Body of pancreas (tissue), 4 donors: ENCODE results near the gene PRDM10. TPM values are rescaled to one million over a fixed set of nuclear protein-coding genes. Genes with fewer than 3 reads are reported as not detected.

ENCODE experiments used
- ATAC-seq: fragments of 150-250 bp; one replicate; pipeline ENCODE4 v1.9.1; 2016
- DNase-seq, 4 donors: peaks; one replicate each; pipeline ENCODE4 v3.0.0-alpha.2; 2019
- H3K27ac ChIP-seq, 4 donors: fragments of 200-600 bp; sonication (generic); 1 replicate in 3 of 4; 2 replicates in 1 of 4; pipeline versions ENCODE4 v1.5.1 to v1.6.1; 2016 to 2019; ENCODE audit warnings: mild to moderate bottlenecking in 1 of 4, mixed read lengths in 1 of 4, moderate library complexity in 1 of 4
- H3K27me3 ChIP-seq, 2 donors: fragments of 200-600 bp; sonication (generic); one replicate each; pipeline ENCODE4 v1.6.0; 2016; ENCODE audit warnings: mild to moderate bottlenecking in 1 of 2
- H3K36me3 ChIP-seq, 2 donors: fragments of 200-600 bp; sonication (generic); replicated peaks in 1 of 2; 2 replicates each; pipeline ENCODE4 v1.5.1; 2016; ENCODE audit warnings: low read depth in 2 of 2; ENCODE audit not compliant: insufficient read depth in 1 of 2
- H3K4me1 ChIP-seq: fragments of 200-600 bp; sonication (generic); one replicate; pipeline ENCODE4 v1.6.0; 2016
- H3K4me3 ChIP-seq, 2 donors: fragments of 200-600 bp; sonication (generic); 1 replicate in 1 of 2; 2 replicates in 1 of 2; pipeline ENCODE4 v1.5.1; 2016 to 2019
- H3K9me3 ChIP-seq, 3 donors: fragments of 200-600 bp; sonication (generic); 1 replicate in 2 of 3; 2 replicates in 1 of 3; pipeline ENCODE4 v1.5.1; 2016
- CTCF ChIP-seq, 7 experiments: fragments of 450-650 bp in 4 of 7; fragments of 200-600 bp in 3 of 7; sonication (generic) in 3 of 7; IDR thresholded peaks; one replicate each; pipeline ENCODE4 v1.5.1; 2016 to 2019; ENCODE audit warnings: antibody characterized with exemption in 7 of 7
- POLR2A ChIP-seq, 3 donors: fragments of 450-650 bp; IDR thresholded peaks; one replicate each; pipeline ENCODE4 v1.6.1; 2016; ENCODE audit warnings: antibody characterized with exemption in 3 of 3, mild to moderate bottlenecking in 2 of 3
- WGBS, 2 donors: methylation state at CpG; one replicate each; pipeline ENCODE4 v1.1.5; 2017; 5-methylcytosine and 5-hydroxymethylcytosine counted together
- intact Hi-C: fragments of 100-400 bp; cut with DNase I; formaldehyde crosslinking; loops from one replicate; pipeline ENCODE4 v1.15.1; 2023
- total RNA-seq, 2 donors: library from RNA; depleted of rRNA; stranded (reverse); fragments of >200 nt; gene quantifications; one replicate each; pipeline ENCODE4 v1.1.0, GENCODE V29; 2016

PRDM10 gene
- total RNA-seq, 2 donors from 2014 or later: 4.7 to 14.5 TPM

GRCh38 chr11:129948926-129949466 is 53.6 kb downstream of the PRDM10 start:
- Histone ChIP-seq H3K9me3 (no peaks in the 10 kb centered on the region), H3K27me3 (no peaks in the 10 kb centered on the region), H3K4me3 (no peak overlapping the region), H3K4me1 (no peaks in the 10 kb centered on the region), H3K36me3 (no peaks in the 10 kb centered on the region), H3K27ac (no peak overlapping the region)
- ATAC-seq: no peak
- WGBS, 2 donors: 88 to 94% methylated on average over 1 of the region's 1 CpG
- intact Hi-C loops: no loop called here
- no peak for DNase-seq
- TF ChIP-seq POLR2A (IDR thresholded peaks at IDR 0.05) (no peak), CTCF (IDR thresholded peaks at IDR 0.05) (no peak)

- no peak for TF ChIP-seq POLR2A (IDR thresholded peaks at IDR 0.05)
- no peak for TF ChIP-seq CTCF (IDR thresholded peaks at IDR 0.05)
- H3K4me1 ChIP-seq: no peaks in the 10 kb centered on the region
- no peak overlapping the region for H3K27ac ChIP-seq
- no peaks in the 10 kb centered on the region for H3K36me3 ChIP-seq
- no peaks in the 10 kb centered on the region for H3K27me3 ChIP-seq
- WGBS, 2 donors: 86 to 87% methylated on average over 4 to 5 of the region's 5 CpGs
- H3K9me3 ChIP-seq: no peaks in the 10 kb centered on the region
- H3K4me3 ChIP-seq: no peak overlapping the region
- ATAC-seq: no peak
- no peak for DNase-seq
- intact Hi-C loops: no loop called here
These were observed 55.2 kb downstream of the PRDM10 start for GRCh38 chr11:129947474-129947873.

- WGBS, 2 donors: 92 to 93% methylated on average over 15 of the region's 15 CpGs
- Histone ChIP-seq H3K27me3 (no peaks in the 10 kb centered on the region), H3K4me3 (no peak overlapping the region), H3K9me3 (no peaks in the 10 kb centered on the region), H3K36me3 (no peaks in the 10 kb centered on the region), H3K27ac (no peak overlapping the region), H3K4me1 (no peaks in the 10 kb centered on the region)
- TF ChIP-seq POLR2A (IDR thresholded peaks at IDR 0.05) (no peak), CTCF (IDR thresholded peaks at IDR 0.05) (no peak)
- DNase-seq (no peak), ATAC-seq (no peak)
- intact Hi-C loops: no loop called here
These were observed 55.7 kb downstream of the PRDM10 start for GRCh38 chr11:129946965-129947364.

- DNase-seq (no peak), ATAC-seq (no peak)
- TF ChIP-seq POLR2A (IDR thresholded peaks at IDR 0.05): no peak
- TF ChIP-seq CTCF (IDR thresholded peaks at IDR 0.05): no peak
These were observed 56.4 kb downstream of the PRDM10 start for GRCh38 chr11:129946256-129946655.

GRCh38 chr11:129945373-129945772 is 57.3 kb downstream of the PRDM10 start:
- DNase-seq: no peak
- TF ChIP-seq CTCF (IDR thresholded peaks at IDR 0.05) (no peak), POLR2A (IDR thresholded peaks at IDR 0.05) (no peak)
- H3K4me1 ChIP-seq: no peaks in the 10 kb centered on the region

More at GRCh38 chr11:129946256-129946655, 56.4 kb downstream of the PRDM10 start:
- Histone ChIP-seq H3K36me3 (no peaks in the 10 kb centered on the region), H3K27ac (no peak overlapping the region), H3K4me3 (no peak overlapping the region), H3K27me3 (no peaks in the 10 kb centered on the region), H3K9me3 (no peaks in the 10 kb centered on the region), H3K4me1 (no peaks in the 10 kb centered on the region)
- WGBS, 2 donors: 57 to 74% methylated on average over 4 of the region's 4 CpGs
- intact Hi-C loops: no loop called here

More at GRCh38 chr11:129945373-129945772, 57.3 kb downstream of the PRDM10 start:
- no peaks in the 10 kb centered on the region for H3K36me3 ChIP-seq
- intact Hi-C loops: no loop called here
- no peak overlapping the region for H3K4me3 ChIP-seq
- H3K27ac ChIP-seq: no peak overlapping the region
- H3K9me3 ChIP-seq: no peaks in the 10 kb centered on the region
- no peak for ATAC-seq
- WGBS, 2 donors: 92 to 94% methylated on average over 11 of the region's 11 CpGs
- no peaks in the 10 kb centered on the region for H3K27me3 ChIP-seq
